Measurements from ENCODE around the gene PHKB.

DNA sequence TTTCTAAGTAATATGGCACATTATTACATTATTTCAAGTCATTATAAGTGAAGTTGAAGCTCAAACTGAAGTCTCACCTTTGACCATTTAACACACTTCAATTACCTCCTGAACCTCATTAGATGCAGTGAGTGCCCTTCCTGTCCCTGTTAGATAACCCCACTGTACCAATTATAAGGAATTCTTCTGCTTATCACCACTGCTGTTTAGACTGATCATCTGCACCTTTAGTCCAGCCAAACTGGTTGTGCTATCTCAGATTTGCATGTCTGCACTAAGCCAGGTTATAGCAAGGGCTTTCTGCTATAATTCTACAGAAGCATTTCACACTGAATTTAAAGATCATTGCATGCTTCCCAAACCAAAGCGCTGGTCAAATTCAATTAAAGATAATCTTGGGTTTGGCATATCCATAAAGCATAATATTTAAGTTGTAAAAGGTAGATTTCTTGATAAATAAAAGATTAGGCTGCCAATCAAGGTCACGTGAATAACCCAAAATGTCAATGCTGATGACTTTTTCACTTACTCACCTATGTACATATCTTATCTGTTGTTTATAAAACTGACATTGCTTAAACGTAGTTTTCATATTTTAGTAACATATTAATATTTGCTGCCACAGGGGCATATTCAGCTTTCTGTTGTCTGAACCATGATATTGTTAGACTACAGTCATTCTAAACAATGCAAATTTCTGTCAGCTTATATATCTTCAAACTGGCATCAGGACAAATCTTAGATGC is 12.1 kb upstream of the PHKB start:
- TF ChIP-seq, protein P1, sequence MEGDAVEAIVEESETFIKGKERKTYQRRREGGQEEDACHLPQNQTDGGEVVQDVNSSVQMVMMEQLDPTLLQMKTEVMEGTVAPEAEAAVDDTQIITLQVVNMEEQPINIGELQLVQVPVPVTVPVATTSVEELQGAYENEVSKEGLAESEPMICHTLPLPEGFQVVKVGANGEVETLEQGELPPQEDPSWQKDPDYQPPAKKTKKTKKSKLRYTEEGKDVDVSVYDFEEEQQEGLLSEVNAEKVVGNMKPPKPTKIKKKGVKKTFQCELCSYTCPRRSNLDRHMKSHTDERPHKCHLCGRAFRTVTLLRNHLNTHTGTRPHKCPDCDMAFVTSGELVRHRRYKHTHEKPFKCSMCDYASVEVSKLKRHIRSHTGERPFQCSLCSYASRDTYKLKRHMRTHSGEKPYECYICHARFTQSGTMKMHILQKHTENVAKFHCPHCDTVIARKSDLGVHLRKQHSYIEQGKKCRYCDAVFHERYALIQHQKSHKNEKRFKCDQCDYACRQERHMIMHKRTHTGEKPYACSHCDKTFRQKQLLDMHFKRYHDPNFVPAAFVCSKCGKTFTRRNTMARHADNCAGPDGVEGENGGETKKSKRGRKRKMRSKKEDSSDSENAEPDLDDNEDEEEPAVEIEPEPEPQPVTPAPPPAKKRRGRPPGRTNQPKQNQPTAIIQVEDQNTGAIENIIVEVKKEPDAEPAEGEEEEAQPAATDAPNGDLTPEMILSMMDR (IDR thresholded peaks at IDR 0.05; ENCODE audit: insufficient read depth, low read depth, low read length): no peak
- TF ChIP-seq EZH2 (IDR thresholded peaks at IDR 0.05; ENCODE audit: insufficient read depth, low read length): no peak
